Brain pericyte (primary cell): Measurements from ENCODE around the gene CSMD2.

ENCODE experiments used
- DNase-seq: peaks from one replicate; pipeline ENCODE4 v3.0.0-alpha.2; 2012; ENCODE audit warnings: low read depth, low spot score

The CSMD2 gene

GRCh38 chr1:33616780-33617179 lies 548.2 kb downstream of the CSMD2 start:
- no peak for DNase-seq

GRCh38 chr1:33615546-33615945 lies 549.5 kb downstream of the CSMD2 start:
- no peak for DNase-seq

GRCh38 chr1:33610864-33611455 lies 554.1 kb downstream of the CSMD2 start:
- no peak for DNase-seq

GRCh38 chr1:33610391-33610790 lies 554.6 kb downstream of the CSMD2 start:
- no peak for DNase-seq

GRCh38 chr1:33609739-33610138 lies 555.3 kb downstream of the CSMD2 start:
- no peak for DNase-seq

- no peak for DNase-seq
Measured at GRCh38 chr1:33608825-33609400, 556.1 kb downstream of the CSMD2 start.

- DNase-seq: no peak
Measured at GRCh38 chr1:33607444-33608005, 557.5 kb downstream of the CSMD2 start.

GRCh38 chr1:33606272-33606671 lies 558.8 kb downstream of the CSMD2 start:
- DNase-seq: no peak

- DNase-seq: no peak
Measured at GRCh38 chr1:33602271-33602670, 562.8 kb downstream of the CSMD2 start.

GRCh38 chr1:33601751-33602150 lies 563.3 kb downstream of the CSMD2 start:
- no peak for DNase-seq

- DNase-seq: no peak
Measured at GRCh38 chr1:33599516-33600115, 565.4 kb downstream of the CSMD2 start.

- no peak for DNase-seq
Measured at GRCh38 chr1:33588726-33589125, 576.3 kb downstream of the CSMD2 start.

GRCh38 chr1:33586795-33587194 lies 578.2 kb downstream of the CSMD2 start:
- DNase-seq: no peak

GRCh38 chr1:33586106-33586505 lies 578.9 kb downstream of the CSMD2 start:
- no peak for DNase-seq

- DNase-seq: no peak
Measured at GRCh38 chr1:33583567-33583966, 581.5 kb downstream of the CSMD2 start.

- no peak for DNase-seq
Measured at GRCh38 chr1:33578557-33579448, 586.2 kb downstream of the CSMD2 start.

GRCh38 chr1:33577663-33578062 lies 587.4 kb downstream of the CSMD2 start:
- no peak for DNase-seq

- no peak for DNase-seq
Measured at GRCh38 chr1:33576821-33577599, 588.0 kb downstream of the CSMD2 start.

GRCh38 chr1:33575324-33575879 lies 589.6 kb downstream of the CSMD2 start:
- DNase-seq: no peak

GRCh38 chr1:33573661-33574060 lies 591.4 kb downstream of the CSMD2 start:
- no peak for DNase-seq

- DNase-seq: no peak
Measured at GRCh38 chr1:33572387-33572786, 592.6 kb downstream of the CSMD2 start.
